GM18907 (cell line): ENCODE results near the gene ZNRD2.

Source experiments
- ATAC-seq: cut with Tn5 transposase; IDR thresholded peaks from one replicate; pipeline ENCODE4 v1.9.1; 2021; ENCODE audit warnings: mild to moderate bottlenecking, moderate library complexity; ENCODE audit not compliant: unreplicated experiment

The ZNRD2 gene

GRCh38 chr11:65585396-65586246, 15.3 kb downstream of the ZNRD2 start:
- no peak for ATAC-seq

- no peak for ATAC-seq
Observed at GRCh38 chr11:65586247-65586630, 16.0 kb downstream of the ZNRD2 start.

GRCh38 chr11:65586676-65587075, 16.4 kb downstream of the ZNRD2 start:
- no peak for ATAC-seq

- peak; percentile 75 for ATAC-seq
Observed at GRCh38 chr11:65588199-65589054, 18.1 kb downstream of the ZNRD2 start.

GRCh38 chr11:65589444-65590239, 19.4 kb downstream of the ZNRD2 start:
- ATAC-seq: no peak

- ATAC-seq: no peak
Observed at GRCh38 chr11:65590240-65590738, 20.0 kb downstream of the ZNRD2 start.

GRCh38 chr11:65591939-65592857, 21.9 kb downstream of the ZNRD2 start:
- ATAC-seq: no peak

- ATAC-seq: no peak
Observed at GRCh38 chr11:65592858-65593517, 22.7 kb downstream of the ZNRD2 start.

GRCh38 chr11:65593518-65594414, 23.5 kb downstream of the ZNRD2 start:
- no peak for ATAC-seq

- no peak for ATAC-seq
Observed at GRCh38 chr11:65595131-65595530, 24.9 kb downstream of the ZNRD2 start.

GRCh38 chr11:65595543-65596281, 25.4 kb downstream of the ZNRD2 start, which contains the start of gene KCNK7:
Gene KCNK7, minus strand, starts transcription at chr11:65595800. Its CDS starts 28 bp downstream, at chr11:65595772.
- ATAC-seq: no peak

GRCh38 chr11:65596520-65596919, 26.2 kb downstream of the ZNRD2 start:
- no peak for ATAC-seq

- ATAC-seq: no peak
Observed at GRCh38 chr11:65598258-65598699, 28.0 kb downstream of the ZNRD2 start.

GRCh38 chr11:65599216-65599954, 29.1 kb downstream of the ZNRD2 start:
- no peak for ATAC-seq

GRCh38 chr11:65599955-65600246, 29.6 kb downstream of the ZNRD2 start:
- no peak for ATAC-seq

GRCh38 chr11:65604258-65604657, 34.0 kb downstream of the ZNRD2 start:
- no peak for ATAC-seq
